Glutamatergic neuron (in vitro differentiated cells): ENCODE measurements around the gene CNGA4. TPM values are rescaled to one million over a fixed set of nuclear protein-coding genes. Genes with fewer than 3 reads are reported as not detected.
"Not testable (repeated sequence)": the region's sequence is repeated elsewhere in the genome, so short reads cannot be mapped to it uniquely, and the experiment has no call there.

Experiments
- DNase-seq: peaks from one replicate; pipeline ENCODE4 v3.0.0; 2022
- H3K27ac Mint-ChIP-seq: one replicate; pipeline ENCODE4 v1.8.0; 2020; ENCODE audit warnings: mild to moderate bottlenecking, mixed read lengths, inconsistent platforms; ENCODE audit not compliant: unreplicated experiment
- H3K27me3 Mint-ChIP-seq: one replicate; pipeline ENCODE4 v1.8.0; 2020; ENCODE audit warnings: mild to moderate bottlenecking, moderate library complexity, mixed read lengths, inconsistent platforms; ENCODE audit not compliant: unreplicated experiment
- H3K36me3 Mint-ChIP-seq: one replicate; pipeline ENCODE4 v1.8.0; 2020; ENCODE audit warnings: mild to moderate bottlenecking, mixed read lengths, inconsistent platforms; ENCODE audit not compliant: unreplicated experiment
- H3K4me1 Mint-ChIP-seq: one replicate; pipeline ENCODE4 v1.8.0; 2020; ENCODE audit warnings: mild to moderate bottlenecking, low read depth, mixed read lengths, inconsistent platforms; ENCODE audit not compliant: unreplicated experiment
- H3K4me3 Mint-ChIP-seq: one replicate; pipeline ENCODE4 v1.8.0; 2020; ENCODE audit warnings: mild to moderate bottlenecking, mixed read lengths, inconsistent platforms; ENCODE audit not compliant: unreplicated experiment
- H3K9me3 Mint-ChIP-seq: one replicate; pipeline ENCODE4 v1.8.0; 2020; ENCODE audit warnings: mild to moderate bottlenecking, moderate library complexity, mixed read lengths, inconsistent platforms; ENCODE audit not compliant: unreplicated experiment
- CTCF ChIP-seq: fragments of 200-600 bp; sonication (generic); IDR thresholded peaks from one replicate; pipeline ENCODE4 v1.5.0; 2021; ENCODE audit not compliant: partially characterized antibody, unreplicated experiment
- total RNA-seq: library from RNA; stranded (reverse); fragmentation: NEBNext Ultra II Directional; extraction: Animal tissue kit (Norgen Biotek cat#: 25700); gene quantifications from one replicate; pipeline ENCODE4 v1.2.1, GENCODE V29; 2021; ENCODE audit not compliant: unreplicated experiment

Gene CNGA4
- total RNA-seq, 1 donor from 2014 or later, result not detected

DNA sequence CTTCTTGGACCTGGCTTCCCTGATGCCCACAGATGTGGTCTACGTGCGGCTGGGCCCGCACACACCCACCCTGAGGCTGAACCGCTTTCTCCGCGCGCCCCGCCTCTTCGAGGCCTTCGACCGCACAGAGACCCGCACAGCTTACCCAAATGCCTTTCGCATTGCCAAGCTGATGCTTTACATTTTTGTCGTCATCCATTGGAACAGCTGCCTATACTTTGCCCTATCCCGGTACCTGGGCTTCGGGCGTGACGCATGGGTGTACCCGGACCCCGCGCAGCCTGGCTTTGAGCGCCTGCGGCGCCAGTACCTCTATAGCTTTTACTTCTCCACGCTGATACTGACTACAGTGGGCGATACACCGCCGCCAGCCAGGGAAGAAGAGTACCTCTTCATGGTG lies 1.2 kb downstream of the CNGA4 start:
- TF ChIP-seq CTCF, result no peak
- Mint-ChIP-seq H3K36me3 (peaks cover 9% of the 10 kb centered on the region), H3K27ac (no peak overlapping the region), H3K4me1 (peaks cover 2% of the 10 kb centered on the region), H3K9me3 (no peaks in the 10 kb centered on the region), H3K4me3 (no peak overlapping the region), H3K27me3 (peaks cover 13% of the 10 kb centered on the region)
- no peak for DNase-seq

- H3K4me1 Mint-ChIP-seq, result no peaks in the 10 kb centered on the region
- H3K9me3 Mint-ChIP-seq, result no peaks in the 10 kb centered on the region
- no peak for TF ChIP-seq CTCF
- peaks cover 13% of the 10 kb centered on the region for H3K27me3 Mint-ChIP-seq
- no peak overlapping the region for H3K4me3 Mint-ChIP-seq
- DNase-seq, result no peak
- no peak overlapping the region for H3K27ac Mint-ChIP-seq
- peaks cover 9% of the 10 kb centered on the region for H3K36me3 Mint-ChIP-seq
Observed at GRCh38 chr11:6240781-6241180, 1.9 kb downstream of the CNGA4 start.

GRCh38 chr11:6241316-6241715 lies 2.4 kb downstream of the CNGA4 start:
- Mint-ChIP-seq H3K27me3 (peaks cover 13% of the 10 kb centered on the region), H3K9me3 (no peaks in the 10 kb centered on the region), H3K4me3 (no peak overlapping the region), H3K36me3 (peaks cover 9% of the 10 kb centered on the region), H3K4me1 (no peaks in the 10 kb centered on the region), H3K27ac (no peak overlapping the region)
- no peak for DNase-seq
- TF ChIP-seq CTCF, result no peak

- no peak overlapping the region for H3K27ac Mint-ChIP-seq
- TF ChIP-seq CTCF, result no peak
- peaks cover 13% of the 10 kb centered on the region for H3K27me3 Mint-ChIP-seq
- peaks cover 9% of the 10 kb centered on the region for H3K36me3 Mint-ChIP-seq
- no peaks in the 10 kb centered on the region for H3K4me1 Mint-ChIP-seq
- H3K9me3 Mint-ChIP-seq, result no peaks in the 10 kb centered on the region
- no peak for DNase-seq
- no peak overlapping the region for H3K4me3 Mint-ChIP-seq
Observed at GRCh38 chr11:6245536-6245935, 6.6 kb downstream of the CNGA4 start.

DNA sequence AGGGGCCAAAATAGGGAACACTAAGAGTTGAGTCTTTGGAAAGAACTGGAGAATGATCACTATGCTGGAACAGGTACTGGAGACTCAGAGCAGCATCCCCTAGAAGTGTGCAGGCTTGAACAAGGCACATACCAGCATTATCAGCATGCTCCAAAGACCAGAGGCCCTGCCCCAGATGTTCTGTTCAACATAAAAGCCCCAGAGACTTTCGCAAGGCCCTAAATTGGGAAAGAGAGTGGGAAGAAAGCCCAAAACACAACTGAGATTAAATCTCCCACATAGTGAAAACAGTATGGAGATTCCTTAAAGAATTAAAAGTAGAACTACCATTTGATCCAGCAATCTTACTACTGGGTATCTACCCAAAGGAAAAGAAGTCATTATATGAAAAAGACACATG lies 9.4 kb downstream of the CNGA4 start:
- H3K9me3 Mint-ChIP-seq, result no peaks in the 10 kb centered on the region
- no peak overlapping the region for H3K27ac Mint-ChIP-seq
- H3K4me1 Mint-ChIP-seq, result peaks cover 11% of the 10 kb centered on the region
- H3K4me3 Mint-ChIP-seq, result no peak overlapping the region
- peaks cover 13% of the 10 kb centered on the region for H3K27me3 Mint-ChIP-seq
- TF ChIP-seq CTCF, result no peak
- no peak for DNase-seq
- H3K36me3 Mint-ChIP-seq, result peaks cover 4% of the 10 kb centered on the region

- not testable (repeated sequence) for H3K36me3 Mint-ChIP-seq, DNase-seq, H3K27ac Mint-ChIP-seq, H3K9me3 Mint-ChIP-seq, H3K27me3 Mint-ChIP-seq, H3K4me3 Mint-ChIP-seq
- peaks cover 11% of the 10 kb centered on the region for H3K4me1 Mint-ChIP-seq
Observed at GRCh38 chr11:6248897-6249296, 10.0 kb downstream of the CNGA4 start.
